Camera-type eye (tissue), 1 donor: ENCODE measurements around the gene ZNF324B. TPM values are rescaled to one million over a fixed set of nuclear protein-coding genes. Genes with fewer than 3 reads are reported as not detected.

Source experiments
- total RNA-seq: library from RNA; depleted of rRNA; stranded (reverse); fragments of >200 nt; gene quantifications from one replicate; pipeline ENCODE4 v1.2.3, GENCODE V29; 2014

Gene ZNF324B
- total RNA-seq, result 19.1 TPM

DNA sequence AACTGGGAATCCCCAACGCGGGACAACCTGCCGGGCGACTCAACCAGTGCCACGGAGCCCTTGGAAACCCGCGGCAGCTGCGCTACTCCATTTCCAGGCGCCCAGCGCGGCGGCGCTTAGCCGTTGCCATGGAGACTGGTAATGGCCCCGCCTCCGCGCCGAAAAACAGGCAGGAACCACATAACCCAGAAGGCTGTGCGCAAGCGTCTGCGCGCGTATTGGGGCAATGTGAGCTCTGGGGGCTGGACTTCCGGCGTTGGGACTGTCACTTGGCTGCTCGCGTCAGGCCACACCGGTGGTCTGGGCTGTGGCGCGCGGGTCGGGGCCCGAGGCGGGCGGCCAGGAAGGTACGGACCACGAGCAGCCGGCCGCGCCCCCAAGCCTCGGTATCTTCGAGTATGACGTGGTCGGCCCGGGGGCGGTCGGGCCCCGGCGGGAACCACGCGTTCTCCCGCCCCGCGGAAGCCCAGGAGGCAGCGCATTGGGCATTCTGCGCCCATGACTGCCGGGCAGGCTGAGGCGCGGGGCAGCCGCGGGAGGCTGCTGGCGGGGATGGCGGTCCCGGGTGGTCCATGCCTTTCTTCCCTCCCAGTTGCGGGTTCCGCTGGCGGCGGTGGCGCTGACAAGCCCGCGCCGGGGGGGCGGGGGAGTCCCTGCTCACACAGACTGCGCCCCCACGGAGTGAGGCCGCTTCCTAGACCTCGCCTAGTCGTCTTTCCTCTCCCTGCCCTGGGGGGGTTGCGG, at the start of gene ZNF324B:
Gene ZNF324B (plus strand): TSS at position 265 of the 744 bp plus-strand sequence. CDS start 2,080 bp downstream, outside the sequence.

DNA sequence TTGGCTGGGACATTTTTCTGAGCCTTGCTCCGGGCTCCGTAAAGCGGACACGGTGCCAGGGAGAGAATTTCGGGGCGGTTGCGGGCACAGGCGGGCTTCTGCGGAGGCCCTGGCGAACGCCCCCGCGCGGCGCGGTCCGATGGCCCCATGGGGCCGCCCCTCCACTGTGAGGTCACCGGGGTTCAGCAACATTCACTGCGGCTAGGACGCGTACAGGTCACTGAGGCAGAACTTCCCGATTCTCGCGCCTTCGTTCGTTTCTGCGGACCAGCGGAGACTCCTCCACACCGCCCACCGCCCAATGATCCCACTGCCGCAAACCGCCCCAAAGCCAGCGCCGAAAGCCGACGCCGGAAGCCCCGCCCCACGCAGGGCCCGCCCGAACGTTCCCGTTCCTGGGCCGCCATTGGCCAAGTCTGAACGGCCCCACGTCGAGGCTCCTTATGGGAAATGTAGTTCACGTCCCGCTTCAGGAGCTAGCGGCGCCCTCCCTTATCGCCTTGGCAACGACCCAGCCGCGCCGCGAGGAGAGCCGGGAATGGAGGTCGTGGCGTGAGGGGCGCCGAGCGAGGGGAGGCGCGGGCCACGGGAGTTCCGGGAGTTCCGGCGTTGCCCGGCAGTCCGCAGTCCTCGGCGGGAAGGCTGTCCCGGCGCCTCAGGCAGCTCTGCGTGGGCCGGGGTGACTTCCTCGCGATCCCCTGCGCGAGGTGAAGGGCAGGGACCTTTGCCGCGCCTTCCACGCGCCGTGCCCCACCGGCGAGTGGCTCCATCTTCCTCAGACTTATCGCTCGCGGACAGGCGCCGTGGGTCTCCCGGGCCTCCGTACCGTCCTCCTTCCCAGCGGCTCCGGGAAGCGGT, 43.0 kb upstream of the ZNF324B start, which contains the start of gene ZNF584:
Gene ZNF584 (plus strand): TSS at position 498 of the 858 bp plus-strand sequence. CDS start 499 bp downstream, outside the sequence.

DNA sequence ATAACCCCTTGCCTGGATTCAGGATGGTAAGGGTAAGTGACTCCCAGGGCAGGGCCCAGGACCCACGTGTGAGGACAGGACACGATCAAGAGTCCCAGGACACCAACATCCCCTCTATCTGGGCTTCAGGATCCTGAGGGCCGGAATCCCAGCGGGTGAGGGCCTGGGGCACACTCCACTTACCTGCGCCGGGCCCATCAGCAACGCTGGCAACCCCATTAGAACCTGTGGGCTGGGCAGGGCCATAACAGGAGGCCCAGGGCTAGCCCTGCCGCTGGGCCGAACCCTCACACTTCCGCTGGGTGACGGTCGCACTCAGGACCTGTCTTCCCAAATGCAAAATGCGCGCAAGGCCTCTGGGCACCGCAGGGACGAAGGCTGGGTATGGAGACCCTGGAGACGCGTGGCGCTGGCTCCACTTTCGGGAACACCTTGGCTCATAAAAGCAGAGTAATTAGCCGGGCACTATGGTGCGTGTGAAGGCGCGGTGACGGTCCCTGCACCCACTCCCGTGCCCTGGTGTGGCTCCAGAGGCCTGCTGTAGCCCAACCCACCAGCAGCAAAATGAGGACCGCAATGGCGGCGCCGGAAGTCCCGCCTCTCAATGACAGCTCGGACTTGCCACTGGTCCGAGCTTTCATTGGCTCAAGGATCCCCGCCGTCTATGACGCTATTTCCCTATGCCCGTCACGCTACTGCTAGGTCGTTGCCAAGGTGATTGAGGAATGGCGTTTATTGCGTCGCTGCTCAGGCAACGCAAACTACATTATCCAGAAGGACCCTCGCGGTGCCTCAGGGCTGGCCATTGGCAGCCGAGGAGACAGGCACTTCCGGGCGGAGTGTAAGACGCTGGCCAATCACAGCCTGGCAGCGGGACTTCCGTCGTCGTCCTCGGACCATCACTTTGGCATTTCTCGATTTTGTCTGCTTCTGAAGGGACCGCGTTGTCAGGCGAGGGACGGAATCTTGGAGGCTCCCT, 11.6 kb upstream of the ZNF324B start, which contains the start of gene ZNF132:
Gene ZNF132 (minus strand): TSS at position 578 of the 979 bp plus-strand sequence. CDS start 332 bp downstream, at position 246.

DNA sequence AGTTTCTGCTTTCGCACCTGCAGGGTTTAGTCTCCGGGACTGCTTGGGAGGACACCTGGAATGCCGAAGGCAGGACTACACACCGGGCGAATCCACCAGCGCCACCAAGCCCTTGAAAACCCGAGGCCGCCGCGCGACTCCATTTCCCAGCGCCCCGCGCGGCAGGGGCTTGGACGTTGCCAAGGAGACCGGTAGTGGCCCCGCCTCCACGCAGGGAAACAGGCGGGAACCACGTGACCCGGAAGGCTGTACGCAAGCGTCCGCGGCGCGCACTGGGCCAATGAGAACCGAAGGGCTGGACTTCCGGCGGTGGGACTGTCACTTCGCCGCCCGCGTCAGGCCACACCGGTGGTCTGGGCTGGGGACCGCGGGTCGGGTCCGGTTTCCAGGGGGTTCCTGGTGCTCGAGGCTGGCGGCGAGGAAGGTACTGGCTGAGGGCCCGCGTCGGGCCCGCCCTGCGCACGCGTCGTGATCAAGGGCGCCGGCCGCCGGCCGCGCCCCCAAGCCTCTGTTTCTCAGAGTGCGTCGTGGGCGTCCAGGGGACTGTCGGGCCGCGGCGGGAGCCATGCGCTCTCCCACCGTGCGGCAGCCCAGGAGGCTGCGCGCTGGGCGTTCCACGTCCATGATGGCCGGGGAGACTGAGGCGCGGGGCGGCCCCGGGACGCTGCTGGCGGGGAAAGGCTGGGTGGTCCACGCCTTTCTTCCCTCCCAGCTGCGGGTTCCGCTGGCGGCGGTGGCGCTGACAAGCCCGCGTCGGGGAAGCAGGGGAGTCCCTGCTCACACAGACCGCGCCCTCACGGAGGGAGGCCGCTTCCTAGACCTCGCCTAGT, 15.6 kb downstream of the ZNF324B start, which contains the start of gene ZNF324:
Gene ZNF324 (plus strand): TSS at position 321 of the 830 bp plus-strand sequence. CDS start 2,106 bp downstream, outside the sequence.

DNA sequence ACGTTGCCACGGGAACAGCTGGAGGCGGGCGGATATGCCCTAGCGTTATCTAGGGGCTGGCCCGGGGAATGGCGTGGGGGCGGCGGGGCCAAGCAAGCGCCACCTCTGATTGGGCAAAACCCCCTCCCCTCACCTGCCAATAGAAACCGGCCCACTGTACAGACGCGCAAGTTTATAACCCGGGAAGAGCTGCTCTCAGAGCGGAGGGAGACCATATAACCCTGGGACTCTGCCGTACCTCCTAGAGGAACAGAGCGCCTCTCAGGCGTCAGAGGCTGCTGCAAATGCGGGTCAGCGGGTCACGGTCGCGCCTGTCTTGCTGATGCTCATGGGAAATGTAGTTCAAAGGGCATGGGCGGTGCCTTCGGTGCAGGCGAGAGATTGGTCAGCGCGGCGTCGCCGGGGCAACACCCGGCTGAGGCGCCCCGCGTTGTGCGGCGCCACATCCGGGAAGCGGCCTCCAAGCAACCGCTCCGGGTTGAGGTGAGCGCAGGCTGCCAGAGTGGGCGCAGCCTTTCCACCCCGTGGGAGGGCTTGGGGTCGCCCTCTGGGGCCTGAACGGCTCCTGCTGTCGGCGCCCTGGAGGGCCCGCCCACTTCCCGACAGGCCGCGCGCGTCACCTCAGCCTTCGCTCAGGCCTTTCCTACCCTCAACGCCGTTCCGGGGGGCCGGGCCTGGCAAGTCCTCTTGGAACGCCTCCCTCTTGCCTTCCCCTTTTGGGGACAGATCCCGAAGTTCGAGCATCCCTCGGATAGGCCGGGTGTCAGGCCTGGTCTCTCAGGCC, 24.5 kb downstream of the ZNF324B start, which contains the start of gene ZNF446:
Gene ZNF446 (plus strand): TSS at position 639 of the 784 bp plus-strand sequence. CDS start 867 bp downstream, outside the sequence.

Other genes starting within 250 kb of the ZNF324B start
- 105 TPM for gene ZNF544, start 222.7 kb upstream of the ZNF324B start, total RNA-seq
- gene ZNF8, start 172.7 kb upstream of the ZNF324B start, total RNA-seq, result 21.1 TPM
- 37.8 TPM for gene ERVK3-1, start 146.2 kb upstream of the ZNF324B start, total RNA-seq
- 4.1 TPM for gene ZSCAN22, start 124.6 kb upstream of the ZNF324B start, total RNA-seq
- 6.0 TPM for gene A1BG, start 98.1 kb upstream of the ZNF324B start, total RNA-seq
- gene ZNF497, start 88.9 kb upstream of the ZNF324B start, total RNA-seq, result 8.7 TPM
- gene ZNF837, start 70.6 kb upstream of the ZNF324B start, total RNA-seq, result 4.4 TPM
- gene RPS5, start 64.4 kb upstream of the ZNF324B start, total RNA-seq, result 834 TPM
- gene RNF225, start 56.0 kb upstream of the ZNF324B start, total RNA-seq, result not detected
- 20.0 TPM for gene ZNF584, start 43.0 kb upstream of the ZNF324B start, total RNA-seq
- gene ZNF132, start 11.5 kb upstream of the ZNF324B start, total RNA-seq, result 13.2 TPM
- gene ZNF324, start 15.5 kb downstream of the ZNF324B start, total RNA-seq, result 35.8 TPM
- gene ZNF446, start 24.7 kb downstream of the ZNF324B start, total RNA-seq, result 19.0 TPM
- gene SLC27A5, start 60.4 kb downstream of the ZNF324B start, total RNA-seq, result 4.9 TPM
- 7.4 TPM for gene ZBTB45, start 68.2 kb downstream of the ZNF324B start, total RNA-seq
- gene TRIM28, start 92.4 kb downstream of the ZNF324B start, total RNA-seq, result 264 TPM
- gene CHMP2A, start 103.5 kb downstream of the ZNF324B start, total RNA-seq, result 71.1 TPM
- gene UBE2M, start 107.0 kb downstream of the ZNF324B start, total RNA-seq, result 40.4 TPM
- 35.8 TPM for gene MZF1, start 121.7 kb downstream of the ZNF324B start, total RNA-seq